HG03575 (cell line): ENCODE results near the gene NAV2.

Experiments used
- ATAC-seq: cut with Tn5 transposase; IDR thresholded peaks from one replicate; pipeline ENCODE4 v1.9.1; 2021; ENCODE audit not compliant: unreplicated experiment, insufficient number of reproducible peaks, low FRiP score; ENCODE audit errors: extremely low read depth

Gene NAV2

DNA sequence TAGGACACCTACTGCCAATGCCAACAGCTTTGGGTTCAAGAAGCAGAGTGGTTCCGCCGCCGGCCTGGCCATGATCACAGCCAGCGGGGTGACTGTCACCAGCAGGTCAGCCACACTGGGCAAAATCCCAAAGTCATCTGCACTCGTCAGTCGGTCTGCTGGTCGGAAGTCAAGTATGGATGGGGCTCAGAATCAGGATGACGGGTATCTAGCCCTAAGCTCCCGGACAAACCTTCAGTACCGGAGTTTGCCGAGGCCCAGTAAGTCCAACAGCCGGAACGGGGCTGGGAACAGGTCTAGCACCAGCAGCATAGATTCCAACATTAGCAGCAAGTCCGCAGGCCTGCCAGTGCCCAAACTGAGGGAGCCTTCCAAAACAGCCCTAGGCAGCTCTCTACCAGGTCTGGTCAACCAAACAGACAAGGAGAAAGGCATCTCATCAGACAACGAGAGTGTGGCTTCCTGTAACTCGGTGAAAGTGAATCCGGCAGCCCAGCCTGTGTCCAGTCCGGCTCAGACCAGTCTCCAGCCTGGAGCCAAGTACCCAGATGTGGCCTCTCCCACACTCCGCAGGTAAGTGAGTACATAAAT lies 332.6 kb downstream of the NAV2 start:
- no peak for ATAC-seq

DNA sequence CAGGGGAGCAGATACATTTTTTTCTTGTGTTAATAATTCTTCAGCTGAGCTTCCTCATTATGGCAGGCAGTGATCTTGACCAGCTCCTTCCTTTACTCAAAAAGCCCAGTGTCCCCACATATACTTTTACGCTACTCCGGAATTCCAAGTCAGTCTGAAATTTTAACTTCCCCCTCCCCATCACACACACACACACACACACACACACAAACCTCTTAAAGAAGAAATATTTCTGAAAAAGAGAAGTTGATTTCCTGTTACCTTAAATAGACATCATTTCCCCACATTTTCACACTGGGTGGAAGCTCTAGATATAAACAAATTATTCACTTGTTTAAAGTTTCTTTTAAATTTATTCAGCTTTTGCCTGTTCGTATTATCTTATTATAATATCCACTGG lies 333.8 kb downstream of the NAV2 start:
- no peak for ATAC-seq

DNA sequence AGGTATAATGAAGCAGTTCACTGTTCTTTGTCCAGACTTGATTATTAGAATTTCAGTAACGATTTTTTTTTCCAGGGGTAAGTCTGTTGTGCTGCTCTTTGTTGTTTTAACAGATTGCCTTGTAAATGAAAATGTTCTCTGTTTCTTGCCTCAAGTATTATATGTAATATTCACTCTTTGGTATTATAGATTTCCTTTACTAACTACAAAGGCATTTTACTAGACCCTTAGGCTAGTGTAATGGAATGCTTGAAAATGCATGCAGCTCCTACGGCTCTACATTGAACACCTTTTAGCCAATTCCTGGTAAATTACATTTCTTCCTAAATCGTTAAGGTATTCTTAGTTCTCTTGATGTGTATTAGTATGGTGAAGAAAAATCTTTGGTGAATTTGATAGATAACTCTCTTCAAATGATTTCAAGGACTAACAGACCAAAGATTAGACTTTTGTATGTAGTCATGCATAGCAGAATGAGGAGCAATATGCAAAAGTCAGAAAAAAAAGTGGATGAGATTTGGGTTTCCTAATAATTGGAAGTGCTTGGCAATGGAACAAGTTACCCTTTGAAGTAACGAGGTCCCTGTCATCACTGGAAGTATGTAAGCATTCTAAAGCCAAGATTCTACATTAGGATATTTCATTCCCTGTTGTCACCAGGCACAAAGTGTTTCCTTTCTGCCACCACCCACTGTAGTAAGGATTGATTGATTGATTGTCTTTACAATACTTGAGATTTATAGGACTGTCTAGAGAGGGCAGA lies 334.6 kb downstream of the NAV2 start:
- ATAC-seq: no peak

DNA sequence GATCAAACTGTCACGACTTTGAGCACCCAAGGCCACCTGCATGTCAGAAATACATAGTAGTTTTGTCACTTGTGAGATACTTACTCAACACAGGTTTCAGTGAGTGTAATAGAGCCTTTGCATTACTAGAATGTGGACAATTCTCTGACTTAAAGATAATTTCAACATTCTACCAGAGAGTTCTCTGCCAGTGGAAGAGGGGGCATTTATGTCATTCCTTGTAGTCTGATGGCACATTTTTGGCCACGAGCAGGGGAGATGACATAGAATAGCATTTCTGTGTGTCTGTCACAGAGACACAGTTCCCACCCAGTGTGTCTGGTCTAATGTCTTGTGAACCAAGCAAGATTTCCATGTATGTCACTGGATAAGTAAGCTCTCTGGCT lies 335.1 kb downstream of the NAV2 start:
- ATAC-seq: no peak

DNA sequence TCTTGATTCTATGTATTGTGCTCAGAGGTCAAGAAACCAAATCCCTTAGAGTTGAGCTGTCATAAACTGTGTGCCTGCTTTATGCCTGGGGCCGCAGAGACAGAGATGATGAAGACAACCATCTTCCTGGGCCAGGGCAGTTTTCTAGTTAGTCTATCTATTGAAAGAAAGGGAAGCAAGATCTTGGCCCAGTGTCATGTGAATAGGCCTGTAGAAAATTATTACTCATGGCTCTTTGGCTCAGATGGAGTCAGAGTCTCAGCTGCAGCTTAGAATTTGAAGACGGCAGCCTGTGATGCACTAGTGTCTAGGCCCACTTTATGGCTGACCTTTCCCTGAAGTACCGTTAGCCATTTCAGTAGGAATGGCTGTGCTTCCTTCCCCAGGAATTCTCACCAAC lies 335.6 kb downstream of the NAV2 start:
- no peak for ATAC-seq

DNA sequence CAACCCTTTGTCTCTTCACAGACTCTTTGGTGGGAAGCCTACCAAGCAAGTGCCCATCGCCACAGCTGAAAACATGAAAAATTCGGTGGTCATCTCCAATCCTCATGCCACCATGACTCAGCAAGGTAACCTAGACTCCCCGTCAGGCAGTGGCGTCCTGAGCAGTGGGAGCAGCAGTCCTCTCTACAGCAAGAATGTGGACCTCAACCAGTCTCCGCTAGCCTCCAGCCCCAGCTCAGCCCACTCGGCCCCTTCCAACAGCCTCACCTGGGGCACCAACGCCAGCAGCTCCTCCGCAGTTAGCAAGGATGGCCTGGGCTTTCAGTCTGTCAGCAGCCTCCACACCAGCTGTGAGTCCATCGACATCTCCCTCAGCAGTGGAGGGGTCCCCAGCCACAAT lies 336.1 kb downstream of the NAV2 start:
- ATAC-seq: no peak

DNA sequence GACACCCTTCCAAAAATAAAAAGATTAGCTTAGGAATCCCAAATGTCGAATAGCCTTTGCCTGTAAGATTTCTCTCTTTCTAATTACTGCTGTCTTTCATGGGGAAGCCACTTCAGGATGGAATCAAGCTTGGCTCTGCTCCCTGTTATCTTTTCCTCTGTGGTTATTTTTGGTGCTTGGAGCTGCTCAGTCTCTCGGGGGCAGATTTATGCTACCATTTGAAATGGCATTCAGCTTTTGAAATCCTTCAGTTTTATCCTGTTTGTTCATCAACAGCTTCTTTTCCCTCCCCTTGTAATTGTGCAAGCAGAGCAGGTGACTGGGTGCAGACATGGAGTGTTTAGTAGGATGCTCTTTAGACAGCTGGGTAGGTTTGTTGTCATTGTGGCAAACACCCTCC lies 336.6 kb downstream of the NAV2 start:
- no peak for ATAC-seq

DNA sequence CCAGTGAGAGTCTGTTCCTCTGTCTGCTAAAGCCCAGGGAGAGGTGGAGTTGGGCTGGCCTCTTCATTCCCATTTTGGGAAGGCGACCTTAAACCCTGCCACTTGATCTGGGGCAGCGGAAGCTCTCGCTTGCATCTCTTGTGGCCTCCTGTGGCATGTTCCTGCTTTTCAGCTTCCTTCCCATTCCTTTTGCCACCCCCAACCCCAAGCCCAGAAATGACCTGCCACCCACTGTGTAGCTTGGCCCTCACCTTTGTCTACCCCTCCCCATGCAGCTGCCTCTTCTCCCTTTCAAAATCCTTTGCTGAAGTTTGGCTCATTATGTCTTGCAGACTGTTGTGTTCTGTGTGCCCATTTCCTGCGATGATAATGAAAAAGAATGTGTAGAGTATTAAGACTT lies 337.4 kb downstream of the NAV2 start:
- ATAC-seq: no peak

DNA sequence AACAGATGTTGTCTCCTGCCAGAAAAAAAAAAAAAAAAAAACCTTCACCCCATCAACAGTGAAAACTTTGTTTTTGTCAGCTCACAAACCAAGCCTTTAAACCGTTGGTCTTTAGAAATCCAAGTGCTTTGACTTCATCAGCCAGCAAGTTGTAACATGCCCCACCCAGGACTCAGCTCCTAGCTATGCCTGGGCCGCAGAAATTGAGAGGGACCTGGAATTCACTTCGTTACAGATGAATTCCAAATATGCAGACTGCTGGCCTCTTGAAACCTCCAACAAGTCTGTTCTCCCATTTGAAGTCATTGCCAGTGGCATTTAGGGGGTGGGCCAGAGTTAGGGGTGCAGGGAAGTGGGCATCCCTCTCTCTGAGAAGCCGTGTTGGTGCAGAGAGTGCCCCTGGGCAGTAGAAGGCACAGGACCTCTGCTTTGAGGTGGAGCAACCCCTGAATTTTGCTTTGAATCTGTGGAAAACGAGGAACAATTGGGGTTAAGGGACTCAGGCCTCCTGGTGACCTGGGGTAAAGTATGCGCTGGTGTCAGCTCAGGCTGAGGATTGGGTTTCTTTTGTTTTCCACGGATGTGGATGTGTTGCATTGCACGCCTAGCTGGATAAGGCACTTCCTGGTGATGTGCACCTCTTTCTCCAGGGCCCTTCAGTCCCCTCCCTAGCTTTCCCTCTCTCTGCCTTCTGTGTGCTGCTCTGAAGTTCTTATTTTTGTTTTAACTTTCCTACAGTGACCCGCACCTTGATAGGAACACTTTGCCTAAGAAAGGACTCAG lies 338.1 kb downstream of the NAV2 start:
- ATAC-seq: no peak

DNA sequence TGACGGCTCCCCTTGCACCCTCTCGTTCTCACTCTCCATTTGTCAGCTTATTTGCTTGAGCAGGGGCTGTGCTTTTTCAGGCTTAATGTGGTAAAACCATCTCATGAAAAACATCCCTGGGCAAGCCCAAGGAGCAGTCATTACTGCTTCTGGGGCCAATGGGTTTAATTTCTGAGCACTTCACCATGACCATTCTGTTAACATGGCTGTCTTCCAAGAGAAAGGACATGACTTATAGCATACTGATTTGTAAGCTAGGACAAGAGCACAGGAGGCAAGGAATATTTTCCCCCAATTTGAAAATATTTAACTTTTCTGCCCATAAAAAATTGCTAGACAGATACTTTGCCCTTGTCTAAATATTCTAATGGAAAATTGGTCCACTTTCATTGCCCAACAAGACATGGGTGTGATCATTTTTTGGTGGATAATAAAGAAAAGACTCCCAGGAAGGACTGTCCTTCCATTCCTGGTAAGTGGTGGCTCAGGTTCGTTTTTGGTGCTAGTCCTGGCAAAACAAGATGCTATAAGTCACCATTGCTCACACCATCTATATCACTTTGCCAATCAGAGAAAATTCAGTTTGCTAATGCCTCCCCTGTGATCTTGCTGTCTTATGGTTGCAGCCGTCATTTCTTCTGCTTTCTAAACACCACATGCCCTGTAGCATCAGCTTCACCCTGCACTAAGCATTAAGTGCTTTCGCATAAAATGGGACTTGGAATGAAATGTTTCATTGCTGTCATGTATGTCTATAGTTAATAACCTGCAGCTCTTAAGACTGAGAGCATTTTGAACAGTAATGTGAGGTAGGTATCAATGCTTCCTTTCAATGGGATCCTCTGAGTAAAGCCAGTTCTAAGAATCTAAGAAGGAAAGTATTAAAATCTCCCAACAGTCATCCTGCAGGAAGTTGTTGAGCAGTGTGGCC lies 339.1 kb downstream of the NAV2 start:
- ATAC-seq: no peak

DNA sequence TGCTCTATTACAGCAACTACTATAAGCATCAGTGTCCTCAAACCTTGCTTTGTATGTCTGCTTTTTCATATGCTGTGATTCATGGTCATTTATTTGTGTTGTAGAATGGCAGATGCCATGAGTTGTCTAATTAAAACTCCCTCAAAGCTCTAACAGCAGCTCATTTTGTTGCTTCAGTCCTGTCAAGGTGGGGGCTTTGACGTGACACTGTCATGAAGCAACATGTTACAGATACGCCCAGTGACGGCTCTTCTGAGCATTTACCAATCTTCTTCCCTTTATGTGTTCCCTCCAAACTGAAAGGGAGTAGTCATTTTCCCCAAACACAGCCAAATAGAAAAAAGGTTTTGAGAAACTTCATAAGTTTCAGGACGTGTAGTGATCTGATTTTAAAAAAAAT lies 340.9 kb downstream of the NAV2 start:
- ATAC-seq: no peak

DNA sequence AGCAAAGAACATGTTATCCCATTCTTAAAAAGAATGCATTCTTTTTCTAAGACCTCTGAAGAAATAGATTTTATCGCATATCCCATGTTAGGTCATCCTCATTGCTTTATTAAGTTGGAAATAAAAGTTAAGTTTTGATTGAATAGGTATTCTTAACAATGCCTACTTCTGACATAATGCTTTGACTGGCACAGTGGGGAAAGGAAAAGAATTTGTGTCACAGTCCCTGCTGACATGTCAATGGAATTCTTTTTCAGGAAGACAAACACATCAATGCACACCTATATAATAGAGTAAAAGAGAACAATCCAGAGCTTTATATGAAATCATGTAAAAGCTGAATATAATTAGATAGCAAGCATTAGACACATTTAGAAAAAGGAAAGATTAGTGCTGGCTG lies 341.9 kb downstream of the NAV2 start:
- no peak for ATAC-seq

DNA sequence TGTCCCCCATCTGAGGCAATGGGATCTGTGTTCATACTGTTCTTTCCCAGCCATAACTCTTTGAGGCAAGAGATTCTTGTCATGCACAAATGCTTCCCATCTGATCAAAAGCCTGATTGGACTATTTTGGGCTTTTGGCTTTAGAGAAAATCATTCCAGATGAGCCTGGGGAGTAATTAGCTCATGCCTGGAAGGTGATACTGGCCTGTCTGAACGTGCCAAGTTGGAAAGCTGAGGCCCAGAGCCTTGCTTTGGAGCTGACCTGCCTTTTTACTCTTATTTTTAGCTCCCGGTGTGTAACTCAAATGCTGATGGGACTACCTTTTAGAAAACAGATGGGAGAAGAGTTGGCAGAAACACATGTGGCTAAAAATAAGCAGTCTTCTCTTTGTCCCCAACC lies 342.7 kb downstream of the NAV2 start:
- no peak for ATAC-seq

DNA sequence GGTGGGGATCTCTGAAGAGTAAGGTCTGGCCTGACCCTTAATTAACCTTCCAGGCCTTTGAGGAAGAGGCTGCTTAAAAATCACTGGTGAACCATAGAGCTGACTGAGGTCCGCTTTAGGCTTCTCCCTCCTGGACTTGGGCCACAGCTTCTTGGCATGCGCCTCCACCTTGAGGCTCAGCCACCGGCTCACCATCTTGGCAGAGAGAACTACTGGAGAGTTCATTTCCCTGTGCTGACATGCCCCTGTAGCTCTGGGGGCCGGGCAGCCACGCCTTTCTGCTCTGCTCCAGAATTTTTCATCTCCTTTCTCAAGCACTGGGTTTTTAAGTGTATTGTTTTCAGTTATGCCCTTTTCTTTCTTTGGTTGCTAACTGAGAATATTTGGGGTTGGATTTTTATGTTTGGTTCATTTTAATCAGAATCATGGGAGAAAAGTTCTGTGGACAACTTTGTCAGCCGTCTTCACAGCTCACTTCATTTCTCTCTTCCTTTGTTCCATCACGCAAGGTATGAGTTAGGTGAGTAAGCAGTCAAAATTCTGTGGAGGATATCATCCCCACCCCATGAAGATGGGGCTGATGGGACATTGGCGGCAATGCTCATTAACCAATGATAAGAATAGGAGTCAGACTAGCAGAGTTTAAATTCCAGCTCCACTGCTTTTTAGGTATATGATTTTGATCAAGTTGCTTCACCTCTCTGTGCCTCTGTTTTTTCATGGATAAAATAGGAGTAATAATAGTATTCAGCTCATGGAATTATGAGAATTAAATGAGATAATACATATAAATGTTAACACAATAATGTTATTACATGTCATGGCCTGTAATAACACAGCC lies 343.7 kb downstream of the NAV2 start:
- ATAC-seq: no peak

DNA sequence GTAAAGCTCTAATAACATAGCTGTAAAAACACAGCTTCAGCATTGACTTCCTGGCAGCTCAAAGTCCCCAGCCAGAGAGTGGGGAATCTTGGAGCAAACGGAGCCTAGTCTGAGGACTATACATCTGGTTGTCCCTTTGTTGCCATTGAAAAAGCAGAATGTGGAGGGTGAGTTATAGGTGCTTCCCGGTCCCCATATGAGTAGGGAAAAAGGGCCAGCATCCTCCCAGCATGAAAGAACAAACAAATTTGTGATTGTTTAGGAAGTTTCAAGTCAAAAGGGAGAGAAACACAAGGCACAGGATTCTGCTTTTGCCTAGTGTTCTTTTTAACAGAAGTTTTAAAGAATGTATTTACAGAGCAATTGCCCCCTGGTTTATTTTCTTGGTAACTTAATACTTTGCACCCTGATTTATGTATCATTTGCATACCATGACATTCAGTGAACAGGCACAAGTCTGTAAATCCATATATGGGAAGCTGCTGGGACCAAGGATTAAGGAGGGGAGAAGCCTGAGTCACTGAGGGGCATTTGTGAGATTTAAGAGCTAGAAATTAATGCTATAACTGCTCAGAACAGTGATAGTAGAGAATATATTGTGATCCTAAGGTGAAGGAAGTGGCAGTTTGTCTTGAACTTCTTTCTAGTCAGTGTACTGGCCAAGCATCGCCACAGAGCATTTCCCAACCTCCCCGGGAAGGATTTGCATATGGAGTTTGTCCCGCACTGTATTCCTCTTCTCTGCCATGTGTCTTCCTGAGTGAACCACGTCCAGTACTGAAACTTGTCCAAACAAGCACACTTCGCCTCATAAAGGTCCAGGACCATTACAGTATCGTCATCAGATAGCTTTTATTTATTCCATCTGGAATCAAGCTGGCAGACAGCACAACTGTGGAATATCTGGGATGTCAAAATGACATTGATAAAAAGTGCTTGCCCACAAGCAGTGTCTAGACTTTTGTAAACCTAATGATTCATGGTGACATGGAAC lies 344.6 kb downstream of the NAV2 start:
- no peak for ATAC-seq

DNA sequence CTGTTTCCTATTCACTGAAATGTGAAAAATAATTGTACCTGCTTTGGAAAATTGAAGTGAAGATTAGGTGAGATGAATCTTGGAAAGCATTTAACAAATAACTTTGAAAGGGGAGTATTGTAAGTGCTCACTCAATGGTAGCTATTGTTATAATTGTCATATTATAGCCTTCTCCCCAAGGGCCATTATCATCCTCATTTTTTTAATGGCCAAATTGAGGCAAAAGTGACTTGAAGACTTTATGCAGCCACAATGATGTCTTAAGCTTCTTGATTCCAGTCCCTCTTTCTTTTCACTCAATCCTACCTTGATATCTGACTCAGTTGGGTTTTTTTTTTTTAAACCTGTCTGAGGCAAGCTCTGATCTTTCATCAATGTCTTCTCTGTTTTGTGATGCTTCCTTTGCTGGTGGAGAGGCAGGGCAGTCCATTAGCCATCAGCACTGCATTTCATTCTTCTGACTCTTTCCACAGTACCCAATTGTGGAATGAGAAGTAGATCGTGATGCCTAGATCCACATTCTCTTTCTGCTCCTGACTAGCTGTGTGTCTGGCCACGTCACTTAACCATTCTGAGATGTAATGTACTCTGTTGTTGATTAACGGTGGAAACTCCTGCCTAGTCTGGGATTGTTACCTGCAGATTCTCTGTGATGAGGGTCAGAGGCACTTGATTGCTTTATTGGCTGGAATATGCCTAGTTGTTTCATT lies 346.3 kb downstream of the NAV2 start:
- no peak for ATAC-seq

DNA sequence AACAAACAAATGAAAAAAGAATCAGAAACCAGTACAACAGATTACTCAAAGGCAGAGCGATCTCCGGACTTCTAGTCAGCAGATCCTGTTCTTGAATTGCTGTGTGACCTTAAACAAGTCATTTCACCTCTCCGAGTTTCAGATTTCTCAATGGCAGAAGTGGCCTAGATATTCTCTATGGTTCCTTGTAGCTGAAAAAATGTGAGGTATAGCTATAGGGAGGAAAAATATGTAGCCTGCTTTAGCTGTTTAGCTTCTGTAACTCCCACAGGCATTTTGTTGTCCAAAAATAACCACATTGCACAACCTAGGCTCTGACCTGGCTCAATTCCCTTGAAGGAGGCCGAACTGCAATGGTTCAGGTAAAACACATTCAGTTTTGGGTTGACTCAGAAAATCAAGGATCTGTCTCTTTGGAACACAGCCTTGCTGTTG lies 347.0 kb downstream of the NAV2 start:
- ATAC-seq: no peak
